A673 (cell line): ENCODE results near the gene CDK7. TPM values are rescaled to one million over a fixed set of nuclear protein-coding genes. Genes with fewer than 3 reads are reported as not detected.
A peak's percentile ranks its signal among the peaks of the same experiment; 100 is the strongest.

ENCODE experiments used
- BruUV-seq: library from RNA; stranded (reverse); fragments of 400-500 nt; replicated peaks from 2 replicates; lab custom pipeline; 2021; lab: Mats Ljungman, UMichigan
- CTCF ChIA-PET: fragments of 300-600 bp; sonication (Branson Sonifier 250); formaldehyde crosslinking; loops from one replicate; lab custom pipeline; 2022; ENCODE audit warnings: antibody characterized with exemption; lab: Charles Lee
- POLR2A ChIA-PET: fragments of 300-600 bp; sonication (Branson Sonifier 250); formaldehyde crosslinking; loops from one replicate; lab custom pipeline; 2022; ENCODE audit warnings: antibody characterized with exemption; ENCODE audit not compliant: low non-redundant PET; lab: Charles Lee
- DNase-seq: peaks from one replicate; pipeline ENCODE4 v3.0.0-alpha.2; 2015; ENCODE audit warnings: low spot score
- H3K27ac ChIP-seq: fragments of 200-600 bp; sonication (generic); 2 replicates; pipeline ENCODE4 v1.5.1; 2016; ENCODE audit warnings: mixed run types, low read depth, mild to moderate bottlenecking, mixed read lengths, antibody characterized with exemption, low read length; ENCODE audit not compliant: poor library complexity, severe bottlenecking
- H3K27me3 ChIP-seq: fragments of 200-600 bp; sonication (generic); replicated peaks from 2 replicates; pipeline ENCODE4 v1.6.1; 2017; ENCODE audit warnings: mixed run types, low read depth, mild to moderate bottlenecking, mixed read lengths, antibody characterized with exemption, low read length; ENCODE audit not compliant: insufficient read depth, poor library complexity
- H3K36me3 ChIP-seq: fragments of 200-600 bp; sonication (generic); 2 replicates; pipeline ENCODE4 v1.6.1; 2016; ENCODE audit warnings: mixed run types, mild to moderate bottlenecking, mixed read lengths, antibody characterized with exemption, low read length; ENCODE audit not compliant: insufficient read depth, poor library complexity, severe bottlenecking
- H3K4me1 ChIP-seq: fragments of 200-600 bp; sonication (generic); 2 replicates; pipeline ENCODE4 v1.6.1; 2017; ENCODE audit warnings: mixed run types, mild to moderate bottlenecking, mixed read lengths, antibody characterized with exemption, low read length; ENCODE audit not compliant: insufficient read depth, poor library complexity, severe bottlenecking
- H3K4me3 ChIP-seq: fragments of 200-600 bp; sonication (generic); 2 replicates; pipeline ENCODE4 v1.5.1; 2016; ENCODE audit warnings: low read depth, mixed run types, mild to moderate bottlenecking, mixed read lengths, low read length; ENCODE audit not compliant: poor library complexity, severe bottlenecking
- H3K9me3 ChIP-seq: fragments of 200-600 bp; sonication (generic); 2 replicates; pipeline ENCODE4 v1.6.1; 2016; ENCODE audit warnings: mixed run types, low read depth, mild to moderate bottlenecking, mixed read lengths, antibody characterized with exemption, low read length; ENCODE audit not compliant: poor library complexity, severe bottlenecking
- EZH2 ChIP-seq: fragments of 200-600 bp; sonication (generic); IDR thresholded peaks from 2 replicates; pipeline ENCODE4 v1.6.1; 2017; ENCODE audit warnings: borderline replicate concordance, low read depth, mild to moderate bottlenecking, mixed read lengths, antibody characterized with exemption, low read length; ENCODE audit not compliant: poor library complexity, severe bottlenecking
- intact Hi-C: fragments of 100-400 bp; cut with micrococcal nuclease; formaldehyde crosslinking; loops from one replicate; pipeline ENCODE4 v1.10.0; 2022; ENCODE audit not compliant: unreplicated experiment
- total RNA-seq: library from RNA; stranded (reverse); gene quantifications from 2 replicates; pipeline ENCODE4 v1.2.3, GENCODE V29; 2021
- TF ChIP-seq, protein P1 (sequence below): fragments of 300-800, 200-600 bp; sonication (generic); conservative IDR thresholded peaks from 2 replicates; pipeline ENCODE4 v1.5.1; 2017; ENCODE audit warnings: low read depth, mild to moderate bottlenecking, antibody characterized with exemption, low read length, moderate library complexity, mixed read lengths

The CDK7 gene
- total RNA-seq, 1 experiment from 2014 or later = 35.8 TPM

DNA sequence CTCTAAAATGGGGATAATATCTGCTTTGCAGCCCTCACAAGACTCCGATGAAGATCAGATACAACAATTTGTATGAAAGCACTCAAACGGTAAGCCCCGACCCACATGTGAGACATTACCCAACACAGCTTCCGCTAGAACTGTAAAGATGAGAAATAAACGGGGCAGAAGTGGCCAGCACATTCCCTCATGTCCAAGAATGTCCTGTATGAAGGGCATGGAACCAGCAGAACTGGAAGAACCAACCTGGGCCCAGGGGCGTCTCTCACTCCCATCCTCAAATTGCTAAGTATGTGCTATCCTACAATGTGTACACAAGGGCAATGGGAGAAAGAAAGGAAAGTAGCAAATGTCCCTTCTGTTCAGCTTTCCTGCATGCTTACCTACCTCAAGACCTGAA lies 64.9 kb downstream of the CDK7 start:
- no peak overlapping the region for H3K27ac ChIP-seq
- intact Hi-C loops = no loop called here
- no peaks in the 10 kb centered on the region for H3K36me3 ChIP-seq
- BruUV-seq = no TSS peak
- CTCF ChIA-PET = no interaction called here
- no peak overlapping the region for H3K4me3 ChIP-seq
- TF ChIP-seq EZH2 = no peak
- TF ChIP-seq, protein P1, sequence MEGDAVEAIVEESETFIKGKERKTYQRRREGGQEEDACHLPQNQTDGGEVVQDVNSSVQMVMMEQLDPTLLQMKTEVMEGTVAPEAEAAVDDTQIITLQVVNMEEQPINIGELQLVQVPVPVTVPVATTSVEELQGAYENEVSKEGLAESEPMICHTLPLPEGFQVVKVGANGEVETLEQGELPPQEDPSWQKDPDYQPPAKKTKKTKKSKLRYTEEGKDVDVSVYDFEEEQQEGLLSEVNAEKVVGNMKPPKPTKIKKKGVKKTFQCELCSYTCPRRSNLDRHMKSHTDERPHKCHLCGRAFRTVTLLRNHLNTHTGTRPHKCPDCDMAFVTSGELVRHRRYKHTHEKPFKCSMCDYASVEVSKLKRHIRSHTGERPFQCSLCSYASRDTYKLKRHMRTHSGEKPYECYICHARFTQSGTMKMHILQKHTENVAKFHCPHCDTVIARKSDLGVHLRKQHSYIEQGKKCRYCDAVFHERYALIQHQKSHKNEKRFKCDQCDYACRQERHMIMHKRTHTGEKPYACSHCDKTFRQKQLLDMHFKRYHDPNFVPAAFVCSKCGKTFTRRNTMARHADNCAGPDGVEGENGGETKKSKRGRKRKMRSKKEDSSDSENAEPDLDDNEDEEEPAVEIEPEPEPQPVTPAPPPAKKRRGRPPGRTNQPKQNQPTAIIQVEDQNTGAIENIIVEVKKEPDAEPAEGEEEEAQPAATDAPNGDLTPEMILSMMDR = no peak
- no peaks in the 10 kb centered on the region for H3K27me3 ChIP-seq
- DNase-seq = no peak
- POLR2A ChIA-PET = no interaction called here
- H3K4me1 ChIP-seq = no peaks in the 10 kb centered on the region
- H3K9me3 ChIP-seq = no peaks in the 10 kb centered on the region

DNA sequence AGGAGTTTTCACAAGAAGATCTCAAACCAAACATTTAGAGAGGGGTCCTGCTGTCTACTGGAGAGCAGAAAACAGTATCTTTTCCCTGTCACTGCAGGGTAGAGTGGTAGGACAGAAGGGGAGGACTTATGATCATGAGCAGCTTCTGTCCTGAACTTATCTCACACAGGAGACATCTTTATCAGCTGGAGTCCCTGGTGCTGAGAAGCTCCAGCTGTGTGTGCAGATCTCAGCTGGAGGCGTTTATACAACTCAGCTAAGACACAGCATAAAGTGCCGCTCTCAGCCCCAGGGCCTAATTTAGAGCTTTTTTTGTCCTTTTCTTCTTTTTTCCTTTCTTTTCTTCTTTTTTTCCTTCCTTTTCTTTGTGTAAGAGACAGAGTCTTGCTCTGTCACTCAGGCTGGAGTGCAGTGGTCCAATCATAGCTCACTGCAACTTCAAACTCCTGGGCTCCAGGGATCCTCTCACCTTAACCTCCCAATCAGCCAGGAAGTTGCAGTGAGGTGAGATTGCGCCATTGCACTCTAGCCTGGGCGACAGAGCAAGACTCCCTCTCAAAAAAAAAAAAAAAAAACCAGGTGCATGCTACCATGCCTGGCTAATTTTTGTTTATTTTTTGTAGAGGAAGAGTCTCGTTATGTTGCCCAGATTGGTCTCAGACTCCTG lies 66.0 kb downstream of the CDK7 start:
- intact Hi-C loops = no loop called here
- TF ChIP-seq, protein P1 = no peak
- no peak for TF ChIP-seq EZH2
- Histone ChIP-seq H3K36me3 (no peaks in the 10 kb centered on the region), H3K4me3 (no peak overlapping the region), H3K27me3 (no peaks in the 10 kb centered on the region), H3K9me3 (no peaks in the 10 kb centered on the region), H3K4me1 (no peaks in the 10 kb centered on the region), H3K27ac (no peak overlapping the region)
- POLR2A ChIA-PET = interaction anchor here (0.7 kb wide), 1 partner anchor 72 kb away, joined by 3 read pairs; no protein-coding TSS in a partner anchor
- DNase-seq = peak; percentile 17
- CTCF ChIA-PET = interaction anchor here (0.6 kb wide), 1 partner anchor 207 kb away, joined by 4 read pairs; the partner anchor contains the start of gene SLC30A5
- BruUV-seq = no TSS peak

DNA sequence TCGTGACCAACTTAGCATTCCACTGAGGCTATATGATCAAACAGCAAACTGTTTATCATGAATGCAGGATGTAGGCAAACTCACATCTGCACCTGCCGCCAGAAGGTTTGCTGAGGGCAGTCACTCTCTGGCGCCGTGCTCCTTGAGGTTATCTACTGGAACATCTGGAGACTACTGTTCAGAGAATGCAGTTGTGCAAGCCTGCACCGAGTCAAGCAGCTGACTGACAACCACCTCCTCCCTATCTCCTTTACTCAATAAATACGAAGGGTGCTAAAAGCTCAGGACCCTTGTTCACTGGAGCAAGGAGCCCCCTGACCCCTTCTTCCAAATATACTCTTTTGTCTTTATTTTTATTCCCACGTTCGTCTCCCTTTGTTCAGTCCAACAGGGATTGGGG lies 70.8 kb downstream of the CDK7 start:
- DNase-seq = no peak
- BruUV-seq = no TSS peak
- intact Hi-C loops = no loop called here
- H3K27me3 ChIP-seq = no peaks in the 10 kb centered on the region
- CTCF ChIA-PET = no interaction called here
- no peaks in the 10 kb centered on the region for H3K4me1 ChIP-seq
- no peaks in the 10 kb centered on the region for H3K9me3 ChIP-seq
- POLR2A ChIA-PET = no interaction called here
- no peak overlapping the region for H3K27ac ChIP-seq
- H3K36me3 ChIP-seq = no peaks in the 10 kb centered on the region
- no peak overlapping the region for H3K4me3 ChIP-seq
- TF ChIP-seq, protein P1 = no peak
- TF ChIP-seq EZH2 = no peak
